WERI-Rb-1 (cell line): ENCODE measurements around the gene ADI1.

Experiments used
- DNase-seq: peaks from one replicate; pipeline ENCODE4 v3.0.0-alpha.2; 2020
- H3K27ac ChIP-seq: fragments of 250-450 bp; sonication (Bioruptor Pico); 2 replicates; pipeline ENCODE4 v1.5.1; 2020; ENCODE audit warnings: mild to moderate bottlenecking, moderate library complexity
- H3K27me3 ChIP-seq: fragments of 250-450 bp; sonication (Bioruptor Pico); 2 replicates; pipeline ENCODE4 v1.5.1; 2021; ENCODE audit warnings: mild to moderate bottlenecking, low read depth, moderate library complexity; ENCODE audit not compliant: insufficient read depth, severe bottlenecking
- H3K36me3 ChIP-seq: fragments of 250-450 bp; sonication (Bioruptor Pico); 2 replicates; pipeline ENCODE4 v1.5.1; 2020; ENCODE audit warnings: mild to moderate bottlenecking, moderate library complexity
- H3K4me3 ChIP-seq: 2 replicates; pipeline ENCODE4 v1.5.1; 2011; ENCODE audit warnings: low read depth, mild to moderate bottlenecking, control low read depth, low read length
- H3K9me3 ChIP-seq: fragments of 250-450 bp; sonication (Bioruptor Pico); 2 replicates; pipeline ENCODE4 v1.5.1; 2021; ENCODE audit warnings: mild to moderate bottlenecking, moderate library complexity; ENCODE audit not compliant: severe bottlenecking
- CTCF ChIP-seq: IDR thresholded peaks from 2 replicates; pipeline ENCODE4 v1.5.1; 2011; ENCODE audit warnings: low read depth, mild to moderate bottlenecking, control low read depth, inconsistent platforms, low read length

The ADI1 gene, protein sequence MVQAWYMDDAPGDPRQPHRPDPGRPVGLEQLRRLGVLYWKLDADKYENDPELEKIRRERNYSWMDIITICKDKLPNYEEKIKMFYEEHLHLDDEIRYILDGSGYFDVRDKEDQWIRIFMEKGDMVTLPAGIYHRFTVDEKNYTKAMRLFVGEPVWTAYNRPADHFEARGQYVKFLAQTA

DNA sequence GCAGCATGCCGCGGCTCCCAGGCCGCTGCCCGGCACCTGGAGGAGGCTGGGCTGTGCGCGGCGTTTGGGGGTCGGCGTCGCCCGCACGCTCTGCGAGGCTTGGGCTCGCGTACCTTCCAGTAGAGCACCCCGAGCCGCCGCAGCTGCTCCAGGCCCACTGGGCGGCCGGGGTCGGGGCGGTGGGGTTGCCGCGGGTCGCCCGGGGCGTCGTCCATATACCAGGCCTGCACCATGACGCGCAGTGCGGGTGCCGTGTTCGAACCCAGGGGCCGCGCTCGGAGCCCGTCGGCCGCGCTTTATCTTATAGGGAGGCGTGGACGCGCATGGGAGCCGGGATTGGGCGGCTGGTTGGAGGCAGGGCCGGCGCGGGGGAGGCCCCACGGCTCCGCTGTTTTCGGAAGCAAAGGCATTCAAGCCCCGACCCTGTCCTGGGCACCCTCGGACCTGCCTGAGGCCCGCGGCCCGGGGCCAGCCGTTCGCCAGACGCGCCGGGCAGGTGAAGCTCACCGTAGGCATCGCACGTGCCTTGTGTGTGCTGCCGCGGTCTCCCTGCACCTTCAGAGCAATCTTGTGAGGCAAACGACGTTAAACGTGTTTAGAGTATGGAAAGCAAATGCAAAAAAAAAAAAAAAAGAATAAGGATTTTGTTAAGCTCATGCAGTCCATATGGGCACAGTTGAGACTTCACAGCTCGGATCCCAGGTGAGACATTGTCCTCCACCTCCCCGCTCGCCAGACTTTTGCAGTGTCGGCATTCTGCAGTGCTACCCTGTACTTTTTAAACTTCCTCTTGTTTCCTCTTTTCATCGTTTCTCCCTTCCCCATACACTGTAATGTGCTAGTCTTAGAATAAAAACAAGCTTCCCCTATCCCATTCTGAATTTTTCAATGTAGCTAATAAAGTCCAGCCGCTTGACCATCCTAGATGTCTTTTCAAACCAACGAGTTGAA lies at the start of gene ADI1:
Gene ADI1 (minus strand): TSS at position 277 of the 951 bp plus-strand sequence. CDS start 44 bp downstream, at position 233.
- Histone ChIP-seq H3K27me3 (no peaks in the 10 kb centered on the region), H3K36me3 (peaks cover 11% of the 10 kb centered on the region), H3K27ac (peak within 1 kb of the TSS; percentile 99), H3K4me3 (peak within 1 kb of the TSS; percentile 85), H3K9me3 (peaks cover 6% of the 10 kb centered on the region)
- DNase-seq = peak; percentile 94
- TF ChIP-seq CTCF = no peak

DNA sequence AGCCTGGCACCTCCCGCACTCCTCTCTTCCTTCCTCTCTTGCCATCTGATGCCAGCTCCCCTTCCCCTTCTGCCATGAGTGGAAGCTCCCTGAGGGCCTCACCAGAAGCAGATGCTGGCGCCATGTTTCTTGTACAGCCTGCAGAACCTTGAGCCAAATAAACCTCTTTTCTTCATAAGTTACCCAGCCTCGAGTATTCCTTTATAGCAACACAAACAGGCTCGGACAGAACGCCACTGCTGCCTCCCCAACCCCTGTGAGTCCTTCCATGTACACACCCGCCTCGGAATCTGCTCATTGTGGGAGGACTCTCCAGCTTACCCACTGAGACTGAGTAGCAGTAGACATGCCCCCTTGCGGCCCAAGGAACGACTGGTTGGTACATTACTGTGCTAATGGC lies 47.5 kb upstream of the ADI1 start:
- H3K4me3 ChIP-seq = no peak overlapping the region
- no peak overlapping the region for H3K27ac ChIP-seq
- H3K36me3 ChIP-seq = peaks cover 3% of the 10 kb centered on the region
- DNase-seq = no peak
- no peak for TF ChIP-seq CTCF
- H3K9me3 ChIP-seq = no peaks in the 10 kb centered on the region
- no peaks in the 10 kb centered on the region for H3K27me3 ChIP-seq

- Histone ChIP-seq H3K36me3 (peaks cover 10% of the 10 kb centered on the region), H3K27me3 (no peaks in the 10 kb centered on the region), H3K9me3 (no peaks in the 10 kb centered on the region), H3K27ac (no peak overlapping the region), H3K4me3 (no peak overlapping the region)
- TF ChIP-seq CTCF = no peak
- no peak for DNase-seq
Measured at GRCh38 chr2:3565117-3565516, 45.8 kb upstream of the ADI1 start.

GRCh38 chr2:3563521-3563976 lies 44.2 kb upstream of the ADI1 start:
- peaks cover 13% of the 10 kb centered on the region for H3K36me3 ChIP-seq
- H3K27me3 ChIP-seq = no peaks in the 10 kb centered on the region
- no peaks in the 10 kb centered on the region for H3K9me3 ChIP-seq
- H3K4me3 ChIP-seq = no peak overlapping the region
- no peak for TF ChIP-seq CTCF
- no peak for DNase-seq
- H3K27ac ChIP-seq = no peak overlapping the region

DNA sequence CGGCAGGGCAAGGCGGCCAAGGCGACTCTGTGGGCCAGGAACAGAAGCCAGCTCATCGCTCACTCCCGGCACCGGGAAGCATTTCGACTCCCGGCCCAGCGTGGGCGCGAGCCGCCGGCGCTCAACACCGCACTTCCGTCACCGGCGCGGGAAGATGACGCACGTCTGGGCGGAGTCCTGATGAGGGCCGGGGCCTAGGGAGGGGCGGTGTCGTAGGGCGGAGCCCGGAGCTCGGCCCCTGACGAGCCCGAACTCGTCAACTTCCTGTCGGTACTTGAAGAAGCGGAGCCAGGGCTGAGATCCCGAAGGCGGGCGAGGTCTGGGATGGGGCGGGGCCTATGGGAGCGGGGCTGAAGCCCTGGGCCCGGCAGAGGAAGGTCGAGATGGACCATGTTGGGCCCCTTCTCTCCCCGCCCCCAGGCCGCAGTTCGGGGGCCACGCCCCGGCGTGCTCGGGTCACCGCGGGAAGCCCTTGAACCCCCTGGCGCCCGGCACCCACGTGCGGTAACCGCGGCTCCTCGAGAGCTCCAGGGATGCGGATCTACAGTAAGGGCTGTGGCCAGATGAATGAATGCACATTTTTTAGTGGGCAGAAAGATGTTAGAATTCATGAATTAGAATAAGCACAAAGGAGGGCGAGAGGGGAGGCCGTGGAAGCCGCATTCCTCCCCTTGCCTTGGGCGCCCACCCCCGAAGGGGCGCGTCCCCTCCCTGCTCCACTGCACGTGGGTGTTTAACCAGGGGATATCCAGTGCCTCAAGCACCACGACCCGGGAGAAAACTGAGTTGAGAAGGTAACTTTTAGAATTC lies 39.1 kb upstream of the ADI1 start, which contains the start of gene RNASEH1:
Gene RNASEH1 (minus strand): TSS at position 129 of the 810 bp plus-strand sequence. CDS start 73 bp downstream, at position 56.
- Histone ChIP-seq H3K36me3 (peaks cover 50% of the 10 kb centered on the region), H3K27ac (peak within 1 kb of the TSS; percentile 84), H3K4me3 (peak within 1 kb of the TSS; percentile 82), H3K27me3 (no peaks in the 10 kb centered on the region), H3K9me3 (no peaks in the 10 kb centered on the region)
- peak; percentile 99 for DNase-seq
- no peak for TF ChIP-seq CTCF
